GM18858 (cell line): ENCODE results near the gene MLLT1.

Experiments
- ATAC-seq: cut with Tn5 transposase; IDR thresholded peaks from one replicate; pipeline ENCODE4 v1.9.1; 2021; ENCODE audit not compliant: unreplicated experiment

The MLLT1 gene

GRCh38 chr19:6260376-6260775 is 19.4 kb downstream of the MLLT1 start:
- ATAC-seq, result no peak

- ATAC-seq, result no peak
Measured at GRCh38 chr19:6259312-6259861, 20.4 kb downstream of the MLLT1 start.

- no peak for ATAC-seq
Measured at GRCh38 chr19:6258812-6259311, 20.9 kb downstream of the MLLT1 start.

GRCh38 chr19:6253954-6254733 is 25.6 kb downstream of the MLLT1 start:
- no peak for ATAC-seq

- ATAC-seq, result no peak
Measured at GRCh38 chr19:6252066-6252465, 27.7 kb downstream of the MLLT1 start.

GRCh38 chr19:6250909-6251308 is 28.9 kb downstream of the MLLT1 start:
- no peak for ATAC-seq

GRCh38 chr19:6250024-6250615 is 29.7 kb downstream of the MLLT1 start:
- no peak for ATAC-seq

- no peak for ATAC-seq
Measured at GRCh38 chr19:6249296-6249695, 30.5 kb downstream of the MLLT1 start.

GRCh38 chr19:6248844-6249243 is 30.9 kb downstream of the MLLT1 start:
- ATAC-seq, result no peak

- no peak for ATAC-seq
Measured at GRCh38 chr19:6248341-6248740, 31.4 kb downstream of the MLLT1 start.

GRCh38 chr19:6247007-6247288 is 32.8 kb downstream of the MLLT1 start:
- no peak for ATAC-seq

- ATAC-seq, result no peak
Measured at GRCh38 chr19:6246174-6247006, 33.4 kb downstream of the MLLT1 start.

- ATAC-seq, result no peak
Measured at GRCh38 chr19:6242677-6243076, 37.1 kb downstream of the MLLT1 start.

- no peak for ATAC-seq
Measured at GRCh38 chr19:6241680-6242377, 37.9 kb downstream of the MLLT1 start.

- ATAC-seq, result no peak
Measured at GRCh38 chr19:6241056-6241455, 38.7 kb downstream of the MLLT1 start.

GRCh38 chr19:6239871-6240676 is 39.7 kb downstream of the MLLT1 start:
- ATAC-seq, result no peak

- ATAC-seq, result no peak
Measured at GRCh38 chr19:6239401-6239844, 40.4 kb downstream of the MLLT1 start.

- no peak for ATAC-seq
Measured at GRCh38 chr19:6238643-6239281, 41.0 kb downstream of the MLLT1 start.

- ATAC-seq, result no peak
Measured at GRCh38 chr19:6238256-6238642, 41.5 kb downstream of the MLLT1 start.
